Activated CD8-positive, alpha-beta memory T cell treated with anti-CD3 and anti-CD28 coated beads, Interleukin-2, amount 50 U/mL, for 24 hours (primary cell): ENCODE measurements around the gene TMEM114.
A peak's percentile ranks its signal among the peaks of the same experiment; 100 is the strongest.

ENCODE experiments used
- DNase-seq: peaks from one replicate; pipeline ENCODE4 v3.0.0-alpha.2; 2020; ENCODE audit errors: extremely low read depth

Gene TMEM114

GRCh38 chr16:8589900-8590688, at the start of gene TMEM114:
TMEM114 (minus strand) TSS chr16:8590511; CDS start chr16:8589838, 673 bp downstream.
- no peak for DNase-seq

DNA sequence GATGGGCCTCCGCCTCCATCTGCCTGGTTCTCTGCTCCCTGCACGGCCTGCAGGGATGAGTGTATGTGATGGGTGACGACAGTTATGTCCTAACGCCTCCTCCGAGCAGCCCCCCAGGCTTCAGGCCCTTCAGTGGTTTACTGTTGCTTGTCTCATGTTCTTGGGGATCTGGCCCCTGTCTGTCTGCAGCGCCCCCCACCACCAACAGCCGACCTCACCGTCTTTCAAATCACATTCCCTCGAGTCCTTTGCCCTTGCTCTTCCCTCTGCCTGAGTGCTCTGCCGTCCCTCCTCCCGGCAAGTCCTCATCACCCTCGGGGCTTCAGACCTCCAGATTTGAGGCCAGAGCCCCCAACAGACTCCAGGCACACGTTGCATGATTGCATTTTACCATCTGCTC, 49.4 kb upstream of the TMEM114 start:
- DNase-seq = no peak

GRCh38 chr16:8634991-8635736, 44.9 kb upstream of the TMEM114 start:
- no peak for DNase-seq

DNA sequence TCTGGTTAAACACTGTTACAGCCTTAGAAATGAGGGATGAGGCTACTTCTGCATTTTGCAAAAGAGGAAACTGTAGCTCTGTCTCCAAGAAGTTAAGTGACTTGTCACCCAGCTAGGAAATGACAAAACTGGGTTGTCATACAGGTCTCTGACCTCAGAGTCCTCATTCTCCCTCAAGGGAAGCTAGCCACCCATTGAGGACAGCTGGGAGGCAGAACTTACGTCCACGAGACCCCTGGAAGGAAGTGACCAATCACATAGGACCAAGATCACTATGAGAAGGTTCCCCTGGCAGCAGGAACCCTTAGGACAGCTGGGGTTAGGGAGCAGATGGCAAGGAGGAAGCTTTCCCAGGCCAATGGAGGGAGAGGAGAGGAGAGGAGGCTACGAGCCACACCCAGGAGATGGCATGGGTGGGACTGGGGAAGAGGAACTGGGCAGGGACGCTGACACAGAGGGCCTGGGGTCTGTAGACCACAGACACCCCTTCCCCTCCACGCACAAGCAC, 42.4 kb upstream of the TMEM114 start:
- DNase-seq = no peak

GRCh38 chr16:8631818-8632465, 41.6 kb upstream of the TMEM114 start:
- DNase-seq = no peak

GRCh38 chr16:8631373-8631772, 41.1 kb upstream of the TMEM114 start:
- DNase-seq = no peak

DNA sequence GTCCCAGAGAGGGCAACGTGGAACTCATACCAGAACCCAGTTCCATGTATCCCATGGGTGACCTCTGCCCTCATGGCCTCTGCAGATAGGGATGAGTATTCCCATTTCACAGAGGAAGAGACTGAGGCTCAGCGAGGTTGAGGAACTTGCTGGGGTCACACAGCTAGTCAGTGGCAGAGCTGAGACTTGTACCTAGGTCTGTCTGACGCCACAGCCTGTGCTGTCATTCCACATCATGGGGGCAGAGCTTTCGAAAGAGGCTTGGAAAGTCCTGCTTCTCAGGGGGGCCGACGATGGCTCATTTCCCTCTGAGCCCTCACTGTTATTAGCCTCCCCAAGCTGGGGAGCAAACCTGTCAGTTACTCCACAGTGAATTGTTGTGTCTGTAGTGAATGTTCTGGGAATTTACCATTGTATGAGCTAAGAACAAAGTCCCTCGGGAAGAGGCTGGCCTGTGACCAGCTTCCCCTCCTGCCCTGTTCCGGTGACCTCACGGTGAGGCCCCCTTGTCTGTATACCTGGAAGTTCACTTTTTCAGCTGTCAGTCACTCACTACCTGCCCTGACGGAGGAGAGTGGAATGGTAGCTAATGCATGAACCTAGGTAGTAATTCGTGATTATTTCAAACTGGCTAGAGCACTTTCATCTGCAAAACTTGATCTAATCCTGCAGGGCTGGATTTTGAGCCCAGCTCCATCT, 40.1 kb upstream of the TMEM114 start:
- no peak for DNase-seq

DNA sequence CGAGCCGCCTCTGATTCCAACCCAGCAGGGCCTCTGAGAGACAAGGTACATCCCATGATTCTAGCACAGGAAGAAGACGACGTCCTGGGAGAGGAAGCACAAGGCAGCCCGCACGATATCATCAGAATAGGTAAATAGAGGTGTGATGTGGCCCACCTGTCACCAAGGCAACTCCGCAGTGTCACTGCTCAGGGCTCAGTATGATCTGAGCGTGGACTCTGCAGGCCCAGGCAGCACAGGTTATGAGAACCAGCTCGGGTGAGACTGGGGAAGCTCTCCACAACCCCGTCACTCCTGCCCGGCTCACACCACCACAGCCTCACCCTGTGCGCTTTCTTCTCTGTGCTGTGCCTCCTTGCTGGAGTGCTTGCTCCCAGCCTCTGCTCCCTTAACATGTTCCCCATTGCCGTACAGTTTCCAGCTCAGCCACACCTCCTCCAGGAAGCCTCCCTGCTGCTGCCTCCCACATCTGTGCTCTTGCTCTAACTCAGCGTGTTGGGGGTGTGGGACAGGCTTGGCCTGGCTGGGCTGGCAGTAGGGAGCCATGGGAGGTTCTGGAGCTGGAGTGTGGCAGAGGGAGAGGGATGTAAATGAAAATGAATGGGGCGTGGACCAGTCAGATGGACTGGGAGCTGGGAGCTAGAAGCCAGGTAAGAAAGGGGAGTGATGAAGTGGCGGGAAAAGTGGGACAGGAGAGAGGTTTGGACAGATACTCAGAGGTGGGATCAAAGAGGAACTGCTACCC, 38.8 kb upstream of the TMEM114 start:
- no peak for DNase-seq

DNA sequence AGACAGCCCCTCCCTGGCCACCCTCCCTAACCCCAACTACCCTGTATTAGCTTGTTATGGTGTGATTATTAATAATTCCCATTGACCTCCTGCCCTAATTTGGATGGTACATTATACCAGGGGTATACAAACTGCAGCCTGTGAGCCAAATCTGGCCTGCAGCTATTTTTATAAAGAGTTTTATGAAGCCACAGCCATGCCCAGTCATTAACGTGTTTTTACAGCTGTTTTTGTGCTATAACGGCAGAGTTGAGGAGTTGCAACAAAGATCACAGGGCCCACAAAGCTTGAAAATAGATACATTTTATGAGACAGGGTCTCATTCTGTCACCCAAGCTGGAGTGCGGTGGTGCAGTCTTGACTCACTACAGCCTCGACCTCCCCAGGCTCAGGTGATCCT, 37.1 kb upstream of the TMEM114 start:
- no peak for DNase-seq

GRCh38 chr16:8626946-8627345, 36.6 kb upstream of the TMEM114 start:
- DNase-seq = no peak

DNA sequence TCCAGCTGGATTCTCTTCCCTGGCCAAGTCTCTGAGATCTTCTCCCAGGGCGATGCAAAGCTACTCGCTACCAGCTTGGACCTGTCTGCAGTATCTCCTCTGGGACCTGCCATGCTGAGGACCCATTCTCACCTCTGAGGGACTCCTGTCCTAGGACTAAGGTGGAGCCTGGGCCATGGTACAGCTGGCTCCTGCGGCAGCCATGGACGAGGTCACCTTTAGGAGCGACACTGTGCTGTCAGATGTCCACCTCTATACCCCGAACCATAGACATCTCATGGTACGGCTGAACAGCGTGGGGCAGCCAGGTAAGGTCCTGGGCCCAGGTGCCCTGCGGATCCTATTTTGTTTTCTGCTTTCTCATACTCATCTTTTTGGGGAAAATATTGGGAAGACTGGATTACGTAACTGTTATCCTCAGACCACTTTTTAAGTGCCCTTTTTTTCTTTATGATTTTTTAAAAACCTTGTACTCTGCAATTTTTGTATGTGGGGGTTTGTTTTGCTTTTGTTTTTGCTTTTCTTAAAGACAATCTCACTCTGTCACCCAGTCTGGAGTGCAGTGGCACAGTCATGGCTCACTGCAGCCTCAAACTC, 35.3 kb upstream of the TMEM114 start:
- no peak for DNase-seq

DNA sequence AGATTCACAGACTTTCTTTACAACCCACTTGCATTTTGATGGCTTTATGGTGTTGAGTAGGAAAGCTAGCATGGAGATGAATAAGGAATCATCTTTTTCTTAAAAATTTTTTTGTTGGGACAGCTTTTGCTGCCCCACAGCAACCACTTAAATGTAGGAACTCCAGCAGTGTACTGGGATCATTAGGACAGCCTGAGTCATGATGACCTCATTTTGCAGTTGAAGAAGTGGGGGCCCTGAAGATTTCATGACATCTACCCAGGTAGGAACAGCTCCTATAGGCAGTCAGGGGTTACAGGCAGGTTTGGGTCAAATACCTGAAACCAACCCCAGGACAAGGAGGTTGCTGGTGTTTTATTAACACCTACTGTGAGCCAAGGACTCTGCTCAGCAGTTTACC, 33.3 kb upstream of the TMEM114 start:
- DNase-seq = no peak

- no peak for DNase-seq
Observed at GRCh38 chr16:8622315-8622656, 32.0 kb upstream of the TMEM114 start.

GRCh38 chr16:8621572-8622314, 31.4 kb upstream of the TMEM114 start, which contains the start of gene METTL22:
METTL22 (plus strand) TSS chr16:8621698; CDS start chr16:8625666, 3,968 bp downstream.
- peak; percentile 75 for DNase-seq

- DNase-seq = no peak
Observed at GRCh38 chr16:8621222-8621571, 30.9 kb upstream of the TMEM114 start.

DNA sequence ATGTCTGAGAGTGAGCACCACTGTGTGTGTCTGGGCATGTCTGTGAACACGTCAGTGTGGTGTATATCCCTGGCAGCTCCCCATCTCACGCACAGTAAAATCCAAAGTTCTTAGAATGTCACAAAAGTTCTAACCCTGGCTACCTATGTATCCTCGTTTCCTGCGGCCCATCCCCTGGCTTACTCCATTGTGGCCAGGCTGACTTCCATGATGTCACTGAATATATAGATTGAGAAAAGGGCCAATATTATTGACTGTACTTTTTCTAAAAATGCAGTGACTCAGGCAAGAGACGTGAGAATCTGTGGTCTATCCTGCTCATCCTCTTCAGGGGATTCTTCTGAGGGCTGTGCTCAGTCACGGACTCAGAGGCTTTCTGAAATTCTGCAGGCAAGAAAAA, 30.2 kb upstream of the TMEM114 start:
- no peak for DNase-seq

- no peak for DNase-seq
Observed at GRCh38 chr16:8619671-8620370, 29.5 kb upstream of the TMEM114 start.

DNA sequence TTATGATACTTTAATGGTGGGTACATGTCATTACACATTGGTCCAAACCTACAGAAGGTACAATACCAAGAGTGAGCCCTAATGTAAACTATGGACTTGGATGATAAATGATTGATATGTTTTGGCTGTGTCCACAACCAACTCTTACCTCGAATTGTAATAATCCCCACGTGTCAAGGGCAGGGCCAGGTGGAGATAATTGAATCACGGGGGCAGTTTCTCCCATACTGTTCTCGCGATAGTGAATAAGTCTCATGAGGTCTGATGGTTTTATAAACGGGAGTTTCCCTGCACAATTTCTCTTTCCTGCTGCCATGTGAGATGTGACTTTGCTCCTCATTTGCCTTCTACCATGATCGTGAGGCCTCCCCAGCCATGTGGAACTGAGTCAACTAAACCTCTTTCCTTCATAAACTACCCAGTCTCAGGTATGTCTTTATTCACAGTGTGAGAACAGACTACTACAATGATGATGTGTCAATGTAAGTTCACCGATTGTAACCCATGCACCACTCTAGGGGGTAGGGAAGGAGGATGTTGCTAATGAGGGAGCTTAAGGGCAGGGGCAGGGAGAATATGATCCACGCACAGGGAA, 24.2 kb upstream of the TMEM114 start:
- DNase-seq = no peak
